ENCODE data around the gene FHIT. TPM values are rescaled to one million over a fixed set of nuclear protein-coding genes. Genes with fewer than 3 reads are reported as not detected.

Gene FHIT
- 0.84 and 0.87 TPM in 2 replicates for total RNA-seq (2014; rRNA removed; shearing (Covaris generic))

GRCh38 chr3:61251174-61251972 lies at the start of gene FHIT:
FHIT (minus strand) TSS chr3:61251452.
- peak; percentile 86 for DNase-seq (ENCODE audit: low spot score)

GRCh38 chr3:61300786-61301185 lies 49.5 kb upstream of the FHIT start:
- DNase-seq (ENCODE audit: low spot score) = no peak

GRCh38 chr3:61300006-61300380 lies 48.7 kb upstream of the FHIT start:
- DNase-seq (ENCODE audit: low spot score) = no peak

GRCh38 chr3:61299343-61300005 lies 48.2 kb upstream of the FHIT start:
- DNase-seq (ENCODE audit: low spot score) = no peak

- DNase-seq (ENCODE audit: low spot score) = no peak
These were observed 46.6 kb upstream of the FHIT start for GRCh38 chr3:61297821-61298220.

GRCh38 chr3:61288446-61288845 lies 37.2 kb upstream of the FHIT start:
- DNase-seq (ENCODE audit: low spot score) = no peak

GRCh38 chr3:61283876-61284275 lies 32.6 kb upstream of the FHIT start:
- no peak for DNase-seq (ENCODE audit: low spot score)

GRCh38 chr3:61278713-61279112 lies 27.5 kb upstream of the FHIT start:
- DNase-seq (ENCODE audit: low spot score) = no peak

GRCh38 chr3:61277411-61277810 lies 26.2 kb upstream of the FHIT start:
- DNase-seq (ENCODE audit: low spot score) = no peak

GRCh38 chr3:61269435-61269834 lies 18.2 kb upstream of the FHIT start:
- DNase-seq (ENCODE audit: low spot score) = no peak

GRCh38 chr3:61268644-61269043 lies 17.4 kb upstream of the FHIT start:
- no peak for DNase-seq (ENCODE audit: low spot score)

GRCh38 chr3:61264281-61264680 lies 13.0 kb upstream of the FHIT start:
- DNase-seq (ENCODE audit: low spot score) = no peak

- DNase-seq (ENCODE audit: low spot score) = no peak
These were observed 5.9 kb upstream of the FHIT start for GRCh38 chr3:61257148-61257547.

GRCh38 chr3:61253756-61254155 lies 2.5 kb upstream of the FHIT start:
- no peak for DNase-seq (ENCODE audit: low spot score)

- no peak for DNase-seq (ENCODE audit: low spot score)
These were observed 1.6 kb upstream of the FHIT start for GRCh38 chr3:61252836-61253235.

GRCh38 chr3:61250784-61251173 lies 473 bp downstream of the FHIT start:
- DNase-seq (ENCODE audit: low spot score) = no peak

- DNase-seq (ENCODE audit: low spot score) = no peak
These were observed 2.8 kb downstream of the FHIT start for GRCh38 chr3:61248496-61248895.

- no peak for DNase-seq (ENCODE audit: low spot score)
These were observed 4.1 kb downstream of the FHIT start for GRCh38 chr3:61247191-61247590.

GRCh38 chr3:61239871-61240270 lies 11.4 kb downstream of the FHIT start:
- DNase-seq (ENCODE audit: low spot score) = peak; percentile 25

- DNase-seq (ENCODE audit: low spot score) = no peak
These were observed 13.4 kb downstream of the FHIT start for GRCh38 chr3:61237858-61238257.

- no peak for DNase-seq (ENCODE audit: low spot score)
These were observed 14.7 kb downstream of the FHIT start for GRCh38 chr3:61236556-61236955.

GRCh38 chr3:61233746-61234145 lies 17.5 kb downstream of the FHIT start:
- DNase-seq (ENCODE audit: low spot score) = no peak

- no peak for DNase-seq (ENCODE audit: low spot score)
These were observed 19.6 kb downstream of the FHIT start for GRCh38 chr3:61231693-61232092.
